ENCODE data around the gene PNLIP.
A peak's percentile ranks its signal among the peaks of the same experiment; 100 is the strongest.

The PNLIP gene

DNA sequence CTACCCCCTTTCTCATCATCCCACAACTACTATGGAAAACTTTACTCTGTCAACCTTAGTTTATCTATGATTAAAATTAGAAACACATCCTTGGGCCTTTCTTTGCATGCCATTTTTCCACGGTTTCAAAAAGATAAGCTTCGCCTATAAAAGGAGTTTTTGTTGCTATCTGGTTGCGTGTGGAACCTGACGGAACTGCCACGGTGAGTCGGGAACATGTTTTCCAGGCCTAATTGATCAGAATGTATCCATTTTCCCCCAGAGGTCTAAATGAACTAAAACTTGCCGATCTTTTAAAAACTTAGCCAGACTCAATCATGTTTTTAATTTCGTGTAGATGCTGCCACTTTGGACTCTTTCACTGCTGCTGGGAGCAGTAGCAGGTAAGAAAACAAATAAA lies at the start of gene PNLIP:
Gene PNLIP (plus strand): TSS at position 176 of the 400 bp plus-strand sequence. CDS start 162 bp downstream, at position 338.
- DNase-seq (ENCODE audit: low spot score), result no peak

DNA sequence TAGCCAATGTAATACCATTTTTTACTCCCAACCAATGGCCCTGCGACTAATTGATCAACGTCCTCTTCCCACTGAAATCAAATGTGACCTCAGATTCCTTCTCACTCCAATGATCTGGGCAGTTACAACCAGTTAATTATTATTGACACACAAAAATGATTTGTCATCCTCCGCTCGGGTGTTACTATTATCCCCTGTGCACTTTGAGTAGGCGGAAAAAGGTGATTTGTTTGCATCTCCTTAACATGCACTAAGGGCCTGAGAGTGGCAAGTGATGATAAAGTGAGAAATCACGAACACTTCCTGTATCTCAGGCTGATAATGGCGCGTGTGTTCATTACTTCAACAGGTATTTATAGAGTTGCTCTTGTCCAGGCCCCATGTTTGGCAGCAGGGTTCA lies 40.9 kb upstream of the PNLIP start:
- DNase-seq (ENCODE audit: low spot score), result no peak

DNA sequence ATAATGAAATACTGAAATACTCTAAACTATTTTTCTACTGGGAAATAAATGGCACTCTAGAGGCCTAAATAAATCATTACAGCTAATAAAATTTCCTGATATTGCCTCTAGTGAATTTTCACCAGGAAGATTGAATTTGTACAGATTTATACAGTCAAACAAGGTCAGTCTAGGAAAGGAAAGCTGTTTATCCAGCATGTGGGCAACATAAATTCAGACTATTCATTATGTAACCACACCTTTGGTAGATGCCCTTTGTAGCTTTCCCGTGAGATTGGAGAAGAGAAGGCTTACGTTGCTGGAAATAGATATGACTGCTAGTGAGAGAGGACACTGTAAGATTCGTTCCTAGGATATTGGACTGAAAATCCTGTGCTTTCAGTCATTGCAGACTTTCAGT lies 35.2 kb upstream of the PNLIP start:
- no peak for DNase-seq (ENCODE audit: low spot score)

GRCh38 chr10:116511365-116511764 lies 34.4 kb upstream of the PNLIP start:
- no peak for DNase-seq (ENCODE audit: low spot score)

DNA sequence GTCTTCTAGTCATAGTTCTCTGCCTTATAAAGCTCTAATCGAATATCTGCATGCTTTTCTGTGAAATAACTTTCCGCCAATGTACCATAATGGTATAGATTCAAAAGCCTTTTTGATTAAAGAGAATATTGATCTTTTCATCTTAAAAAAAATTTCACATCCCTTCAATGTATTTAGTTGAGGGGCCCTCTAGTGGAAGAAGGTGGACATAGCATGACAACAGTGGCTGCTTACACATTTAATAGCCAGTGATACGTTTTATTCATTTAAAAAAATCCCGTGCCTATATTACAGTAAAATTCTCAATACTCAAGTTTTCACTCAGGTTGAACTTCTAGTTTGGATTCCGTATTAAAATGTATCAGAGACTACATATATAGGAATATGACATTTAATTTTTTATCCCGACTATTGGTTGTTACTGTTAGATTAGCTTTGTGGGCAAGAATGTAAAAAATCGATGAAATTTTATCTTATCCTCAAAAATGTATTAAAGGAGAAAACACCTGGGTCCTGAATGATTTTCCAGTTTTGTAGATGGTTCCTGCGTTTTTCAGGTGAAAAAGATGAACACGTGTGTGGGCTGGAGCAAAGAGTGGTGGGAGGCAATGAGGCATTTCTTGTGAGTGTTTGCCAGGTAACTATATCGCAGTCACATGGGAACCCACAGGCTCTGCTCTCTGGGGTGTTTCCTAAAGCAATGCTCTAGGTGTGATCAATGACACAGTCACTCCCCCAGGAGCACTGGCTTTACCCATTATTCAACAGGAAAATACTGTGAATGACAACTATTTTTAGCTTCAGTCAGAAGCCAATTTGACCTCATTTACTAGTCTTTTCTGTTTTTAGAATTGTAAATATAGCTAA lies 24.1 kb upstream of the PNLIP start:
- peak; percentile 38 for DNase-seq (ENCODE audit: low spot score)

DNA sequence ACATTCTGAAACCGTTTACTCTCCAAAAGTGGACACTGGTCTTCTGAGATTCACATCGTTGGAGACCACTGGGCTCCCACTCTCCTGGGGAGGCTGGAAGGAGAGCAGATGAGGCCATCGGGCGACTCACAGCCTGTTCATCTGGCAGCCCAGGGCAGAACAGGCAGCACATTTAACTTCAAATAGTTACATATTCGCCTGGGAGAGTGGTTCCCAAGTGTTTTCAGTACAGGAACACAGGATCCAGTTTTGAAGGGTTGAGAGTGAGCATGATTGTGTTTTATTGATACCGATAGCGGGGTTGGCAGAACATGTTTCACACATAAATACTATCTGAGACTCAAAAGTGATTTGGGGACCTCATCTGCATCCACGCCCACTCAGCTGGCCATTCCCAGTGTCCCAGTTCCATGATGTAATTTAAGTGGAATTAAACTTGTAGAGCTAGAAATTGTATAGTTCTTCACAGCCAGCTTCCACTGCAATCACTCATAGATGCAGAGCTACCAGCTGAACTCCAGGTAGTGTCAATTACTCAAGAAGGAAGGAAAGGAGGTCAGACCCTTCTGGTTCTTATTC lies 22.8 kb upstream of the PNLIP start:
- DNase-seq (ENCODE audit: low spot score), result no peak

DNA sequence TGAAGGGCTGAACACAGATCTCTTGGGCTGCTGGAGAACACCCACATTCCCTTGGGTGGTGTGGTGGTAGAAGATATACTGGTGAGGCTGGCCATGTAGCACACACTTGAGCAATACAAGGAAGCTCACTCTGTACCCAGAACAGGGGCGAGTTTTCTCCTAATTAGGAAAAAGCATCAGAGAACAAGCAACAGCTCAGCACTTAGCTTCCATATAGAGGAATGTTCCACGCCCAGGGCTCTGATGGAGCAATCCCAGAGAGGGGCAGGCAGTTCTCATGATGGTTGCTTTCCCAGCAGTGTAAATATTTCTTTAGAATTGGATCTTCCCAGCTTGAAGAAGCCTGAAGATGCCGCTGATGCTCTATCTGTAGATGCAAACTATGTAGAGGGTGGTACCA lies 21.0 kb upstream of the PNLIP start:
- DNase-seq (ENCODE audit: low spot score), result no peak

GRCh38 chr10:116526219-116526618 lies 19.5 kb upstream of the PNLIP start:
- no peak for DNase-seq (ENCODE audit: low spot score)

DNA sequence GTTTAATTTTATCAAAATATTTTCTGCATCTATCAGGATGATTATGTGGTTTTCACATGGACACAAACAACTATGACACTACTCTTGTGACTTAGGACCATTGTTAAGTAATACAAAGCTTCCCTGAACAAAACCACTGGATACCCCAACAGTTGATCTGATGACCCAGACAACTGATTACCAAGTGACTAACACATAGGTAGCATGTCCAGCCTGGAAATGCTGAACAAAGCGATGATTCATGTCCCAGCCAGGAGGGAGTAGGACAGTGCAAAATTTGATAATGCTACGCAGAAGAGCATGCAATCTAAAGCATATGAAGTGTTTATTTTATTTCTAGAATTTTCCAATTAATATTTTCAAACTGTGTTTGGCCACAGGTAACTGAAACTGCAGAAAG lies 8.9 kb upstream of the PNLIP start:
- DNase-seq (ENCODE audit: low spot score), result no peak

GRCh38 chr10:116538456-116538855 lies 7.3 kb upstream of the PNLIP start:
- DNase-seq (ENCODE audit: low spot score), result no peak

- DNase-seq (ENCODE audit: low spot score), result no peak
Observed at GRCh38 chr10:116538992-116539391, 6.7 kb upstream of the PNLIP start.

DNA sequence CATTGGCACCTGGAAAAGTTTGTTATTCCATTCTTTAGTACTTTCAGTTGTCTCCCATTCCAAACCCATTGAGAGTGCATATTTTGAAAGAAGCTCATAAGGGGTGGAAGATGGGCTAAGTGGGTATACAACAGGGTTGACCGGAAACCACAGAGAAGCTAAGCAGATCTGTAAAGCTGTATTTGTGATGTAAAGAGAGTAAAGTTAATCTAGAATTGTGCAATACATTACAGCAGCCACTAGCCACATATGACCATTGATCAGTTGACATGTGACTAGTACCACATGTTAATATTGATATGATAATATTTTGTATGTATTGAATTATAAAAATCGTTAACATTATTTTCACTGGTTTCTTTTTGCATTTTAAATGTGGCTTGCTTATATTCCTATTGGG lies 4.9 kb upstream of the PNLIP start:
- no peak for DNase-seq (ENCODE audit: low spot score)

DNA sequence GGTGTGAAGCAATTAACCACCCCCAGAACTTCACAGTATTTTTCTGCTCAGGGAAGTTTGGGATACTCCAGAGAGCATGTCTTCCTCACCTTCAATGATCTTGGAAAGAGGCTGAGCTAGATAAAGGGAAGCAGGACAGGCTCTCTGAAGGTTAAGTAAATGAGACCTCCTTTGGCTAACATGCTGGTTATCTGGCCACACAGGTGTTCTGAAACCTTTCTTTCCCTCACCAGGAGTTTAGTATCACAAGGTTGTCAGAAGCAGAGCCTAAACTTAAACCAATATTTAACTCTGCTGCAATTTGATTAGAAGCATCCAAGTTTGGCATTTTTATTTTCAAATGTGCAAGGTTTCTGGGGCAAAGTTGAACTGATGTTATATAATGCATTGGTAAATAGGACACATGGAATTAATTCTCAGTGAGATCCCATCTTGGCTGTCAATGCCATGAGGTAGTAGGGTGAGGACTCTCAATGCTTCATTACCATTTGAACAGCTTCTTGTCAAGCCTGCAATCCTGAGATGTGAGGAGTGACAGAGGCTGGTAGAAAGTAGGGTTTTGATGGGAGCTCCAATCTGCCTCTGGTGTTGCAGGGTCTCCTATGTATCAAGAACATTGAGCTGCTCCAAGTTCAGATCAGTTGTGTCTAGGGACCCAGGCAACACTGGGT lies 3.6 kb upstream of the PNLIP start:
- DNase-seq (ENCODE audit: low spot score), result no peak

DNA sequence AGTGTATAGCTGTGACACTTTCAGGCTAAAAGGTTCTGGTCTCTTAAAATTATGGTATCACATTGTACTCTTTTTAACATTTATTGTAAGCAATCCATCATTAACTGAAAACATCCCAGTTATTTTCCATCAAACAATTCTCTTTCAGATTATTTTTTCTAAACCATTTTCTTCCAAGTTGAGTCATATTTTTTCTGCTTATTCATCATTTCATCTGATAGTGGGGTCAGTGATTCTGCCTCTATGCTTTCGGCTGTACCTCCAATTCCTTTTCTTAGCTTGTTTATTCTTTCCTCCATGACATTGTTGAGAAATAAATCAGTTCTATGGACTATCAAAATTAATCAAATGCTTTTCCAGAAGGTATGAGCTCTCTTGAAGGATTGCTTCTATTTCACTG lies 609 bp upstream of the PNLIP start:
- DNase-seq (ENCODE audit: low spot score), result no peak

DNA sequence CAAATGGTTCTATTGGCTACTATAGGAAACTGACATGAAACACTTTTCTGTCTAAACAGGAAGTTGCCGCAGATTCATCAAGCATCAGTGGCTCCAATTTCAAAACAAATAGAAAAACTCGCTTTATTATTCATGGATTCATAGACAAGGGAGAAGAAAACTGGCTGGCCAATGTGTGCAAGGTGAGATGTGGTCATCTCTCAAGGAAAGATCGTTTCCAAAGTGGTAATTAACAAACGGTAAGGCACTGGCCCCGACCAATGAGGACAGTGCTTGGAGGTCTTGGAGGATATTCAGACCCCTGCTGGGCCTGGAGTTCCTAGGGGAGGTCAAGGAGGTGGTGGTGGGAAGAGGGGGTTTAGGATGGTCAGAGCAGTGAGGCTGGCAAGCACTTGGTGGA lies 2.6 kb downstream of the PNLIP start:
- DNase-seq (ENCODE audit: low spot score), result no peak

GRCh38 chr10:116553378-116553980 lies 7.7 kb downstream of the PNLIP start:
- DNase-seq (ENCODE audit: low spot score), result no peak

GRCh38 chr10:116554628-116555027 lies 8.9 kb downstream of the PNLIP start:
- no peak for DNase-seq (ENCODE audit: low spot score)

GRCh38 chr10:116555880-116556279 lies 10.1 kb downstream of the PNLIP start:
- DNase-seq (ENCODE audit: low spot score), result no peak

- no peak for DNase-seq (ENCODE audit: low spot score)
Observed at GRCh38 chr10:116557305-116557880, 11.7 kb downstream of the PNLIP start.

DNA sequence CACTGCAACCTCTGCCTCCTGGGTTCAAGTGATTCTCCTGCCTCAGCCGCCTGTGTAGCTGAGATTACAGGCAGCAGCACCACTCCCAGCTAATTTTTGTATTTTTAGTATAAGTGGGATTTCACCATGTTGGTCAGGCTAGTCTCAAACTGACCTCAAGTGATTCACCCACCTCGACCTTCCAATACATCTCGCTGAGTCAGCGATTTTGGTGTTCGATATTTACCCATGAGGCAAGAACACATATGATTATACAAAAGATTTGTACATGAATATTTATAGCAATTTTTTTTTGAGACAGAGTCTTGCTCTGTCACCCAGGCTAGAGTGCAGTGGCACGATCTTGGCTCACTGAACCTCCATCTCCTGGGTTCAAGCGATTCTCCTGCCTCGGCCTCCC lies 19.8 kb downstream of the PNLIP start:
- DNase-seq (ENCODE audit: low spot score), result no peak

DNA sequence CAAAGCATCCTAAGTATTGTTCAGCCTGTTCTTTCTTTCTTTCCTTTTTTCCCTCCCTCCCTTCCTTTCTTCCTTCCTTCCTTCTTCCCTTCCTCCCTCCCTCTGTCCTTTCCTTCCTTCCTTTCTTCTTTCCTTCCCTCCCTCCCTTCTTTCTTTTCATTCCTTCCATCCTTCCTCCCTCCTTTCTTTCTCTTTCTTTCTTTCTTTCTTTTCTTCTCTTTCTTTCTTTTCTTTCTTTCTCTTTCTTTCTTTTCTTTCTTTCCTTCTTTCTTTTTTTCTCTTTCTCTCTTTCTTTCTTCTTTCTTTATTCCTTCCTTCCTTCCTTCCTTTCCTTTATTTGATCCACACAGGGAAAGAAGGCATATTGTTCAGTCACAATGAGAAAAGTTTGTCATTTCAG lies 21.2 kb downstream of the PNLIP start:
- DNase-seq (ENCODE audit: low spot score), result no peak

- no peak for DNase-seq (ENCODE audit: low spot score)
Observed at GRCh38 chr10:116567335-116567734, 21.6 kb downstream of the PNLIP start.
